DMS114 treated with DMSO at 0.1 percent for 48 hours (cell line): Measurements from ENCODE around the gene SEZ6L2.
"Not testable (repeated sequence)": the region's sequence is repeated elsewhere in the genome, so short reads cannot be mapped to it uniquely, and the experiment has no call there.

ENCODE experiments used
- DNase-seq: peaks from one replicate; lab custom pipeline; 2025; ENCODE audit not compliant: unreplicated experiment; lab: John Stamatoyannopoulos, UW

SEZ6L2 gene

GRCh38 chr16:29899516-29900101 is at the start of gene SEZ6L2:
Gene SEZ6L2, minus strand, starts transcription at chr16:29899550. Its CDS starts 531 bp downstream, at chr16:29899019.
- peak; percentile 93 for DNase-seq

- no peak for DNase-seq
These were observed 48.5 kb upstream of the SEZ6L2 start for GRCh38 chr16:29947897-29948296.

DNA sequence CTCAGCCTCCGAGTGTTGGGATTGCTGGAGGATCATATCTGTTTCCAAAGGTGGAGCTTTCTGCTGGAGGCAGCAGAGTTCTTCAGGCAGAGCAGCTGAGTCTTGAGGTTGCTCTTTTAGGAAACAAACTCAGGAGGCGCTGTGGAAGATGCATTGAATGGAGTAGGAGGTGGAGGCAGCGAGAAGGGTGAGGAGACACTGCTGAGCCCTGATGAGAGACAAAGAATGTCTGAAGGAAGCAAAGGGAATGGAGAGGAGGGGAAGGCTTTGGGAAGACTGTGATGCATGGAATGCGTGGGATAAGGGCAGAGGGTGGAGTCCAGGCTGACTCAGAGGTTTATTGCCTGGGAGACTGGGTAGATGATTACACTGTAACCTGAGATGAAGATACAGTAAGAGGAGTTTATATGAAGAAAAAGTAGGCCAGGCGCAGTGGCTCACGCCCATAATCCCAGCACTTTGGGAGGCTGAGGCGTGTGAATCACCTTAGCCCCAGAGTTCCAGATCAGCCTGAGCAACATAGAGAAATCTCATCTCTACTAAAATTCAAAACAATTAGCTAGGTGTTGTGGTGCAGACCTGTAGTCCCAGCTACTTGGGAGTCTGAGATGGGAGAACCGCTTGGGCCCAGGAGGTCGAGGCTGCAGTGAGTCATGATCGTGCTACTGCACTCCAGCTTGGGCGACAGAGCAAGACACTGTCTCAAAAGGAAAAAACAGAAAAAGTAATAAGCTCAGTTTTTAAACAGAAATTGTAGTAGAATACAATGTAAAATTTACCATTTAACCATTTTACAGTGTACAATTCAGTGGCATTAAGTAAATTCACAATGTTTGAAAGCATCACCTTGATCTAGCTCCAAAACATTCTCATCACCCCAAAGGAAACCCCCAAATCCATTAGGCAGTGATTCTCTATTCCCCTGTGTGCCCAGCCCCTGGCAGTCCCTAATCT is 44.8 kb upstream of the SEZ6L2 start:
- DNase-seq: no peak

DNA sequence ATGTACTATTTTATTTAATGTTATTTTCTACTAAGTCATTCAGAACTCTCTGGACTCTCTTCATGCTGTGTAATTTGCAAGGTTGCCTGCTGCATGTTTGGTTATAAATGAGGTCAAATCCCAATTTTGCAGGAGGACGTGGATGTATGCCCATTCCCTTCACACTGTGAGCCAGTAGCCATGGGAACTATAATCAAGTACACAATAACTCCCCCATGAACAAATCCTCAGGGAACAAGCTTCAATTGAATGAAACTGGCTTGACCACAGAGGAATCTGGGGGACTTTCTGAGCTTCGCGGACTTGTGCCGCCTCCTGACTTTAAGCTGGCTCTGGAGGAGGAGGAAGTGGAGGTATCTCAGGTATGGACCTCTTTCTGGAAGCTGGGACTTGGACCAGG is 41.3 kb upstream of the SEZ6L2 start:
- DNase-seq: no peak

DNA sequence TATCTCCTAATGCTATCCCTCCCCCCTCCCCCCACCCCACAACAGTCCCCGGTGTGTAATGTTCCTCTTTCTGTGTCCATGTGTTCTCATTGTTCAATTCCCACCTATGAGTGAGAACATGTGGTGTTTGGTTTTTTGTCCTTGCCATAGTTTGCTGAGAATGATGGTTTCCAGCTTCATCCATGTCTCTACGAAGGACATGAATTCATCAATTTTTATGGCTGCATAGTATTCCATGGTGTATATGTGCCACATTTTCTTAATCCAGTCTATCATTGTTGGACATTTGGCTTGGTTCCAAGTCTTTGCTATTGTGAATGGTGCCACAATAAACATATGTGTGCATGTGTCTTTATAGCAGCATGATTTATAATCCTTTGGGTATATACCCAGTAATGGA is 32.4 kb upstream of the SEZ6L2 start:
- not testable (repeated sequence) for DNase-seq

GRCh38 chr16:29927070-29927905 is 27.9 kb upstream of the SEZ6L2 start:
- no peak for DNase-seq

- no peak for DNase-seq
These were observed 27.3 kb upstream of the SEZ6L2 start for GRCh38 chr16:29926711-29927052.

- peak; percentile 64 for DNase-seq
These were observed 26.7 kb upstream of the SEZ6L2 start, which contains the start of gene KCTD13 for GRCh38 chr16:29925781-29926710. Gene KCTD13, minus strand, starts transcription at chr16:29926226. Its CDS starts 193 bp downstream, at chr16:29926033.

GRCh38 chr16:29925105-29925756 is 25.9 kb upstream of the SEZ6L2 start:
- DNase-seq: no peak

- no peak for DNase-seq
These were observed 23.7 kb upstream of the SEZ6L2 start for GRCh38 chr16:29922986-29923501.

GRCh38 chr16:29922326-29922725 is 23.0 kb upstream of the SEZ6L2 start:
- no peak for DNase-seq

- DNase-seq: no peak
These were observed 21.7 kb upstream of the SEZ6L2 start for GRCh38 chr16:29921034-29921385.

DNA sequence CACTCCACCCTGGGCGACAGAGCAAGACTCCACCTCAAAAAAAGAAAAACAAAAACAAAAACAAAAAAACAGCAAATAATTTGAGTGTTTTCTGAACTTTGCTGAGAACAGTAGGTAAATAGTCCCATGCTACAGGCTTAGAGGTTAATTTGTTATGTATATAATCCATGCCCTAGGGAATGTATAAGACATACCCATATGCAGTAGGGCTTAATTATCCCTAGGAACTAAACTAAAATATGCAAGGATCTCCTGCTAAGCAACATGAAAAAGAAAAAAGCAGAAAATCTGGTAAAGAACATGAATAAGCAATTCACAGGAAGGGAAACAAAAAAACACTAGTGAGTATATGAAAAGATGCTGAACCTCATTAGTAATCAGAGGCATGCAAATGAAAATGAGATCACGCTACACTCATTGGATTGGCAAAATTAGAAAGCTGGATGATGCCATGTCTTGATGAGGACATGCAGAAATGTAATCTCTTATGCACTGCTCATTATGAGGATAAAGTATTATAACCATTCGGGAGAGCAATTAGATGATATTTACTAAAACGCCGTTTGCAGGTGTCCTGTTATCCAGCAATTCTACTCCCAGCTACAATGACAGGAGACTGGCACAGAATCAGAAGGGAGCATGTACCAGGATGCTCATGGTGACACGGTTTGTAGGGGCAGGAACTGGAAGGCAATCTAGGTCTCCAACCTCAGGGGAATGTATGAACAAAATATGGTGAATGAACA is 21.1 kb upstream of the SEZ6L2 start:
- no peak for DNase-seq

DNA sequence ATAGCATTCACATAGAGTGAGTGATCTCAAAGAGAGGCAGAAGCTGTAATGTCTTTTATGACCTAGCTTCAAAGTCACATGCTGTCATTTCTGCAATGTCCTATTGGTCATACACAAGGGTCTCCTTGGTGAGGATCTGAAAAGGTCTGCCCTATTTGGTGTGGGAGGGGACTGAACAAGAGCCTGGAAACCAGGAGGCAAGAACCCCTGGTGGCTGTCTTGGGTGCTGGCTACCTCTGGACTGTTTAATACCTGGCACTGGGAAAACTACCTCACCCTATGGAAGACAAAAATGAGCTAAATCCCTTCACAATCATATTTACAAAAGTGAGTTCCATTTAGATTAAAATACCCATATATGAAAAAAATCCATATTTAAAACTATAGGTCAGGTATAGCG is 17.6 kb upstream of the SEZ6L2 start:
- no peak for DNase-seq

DNA sequence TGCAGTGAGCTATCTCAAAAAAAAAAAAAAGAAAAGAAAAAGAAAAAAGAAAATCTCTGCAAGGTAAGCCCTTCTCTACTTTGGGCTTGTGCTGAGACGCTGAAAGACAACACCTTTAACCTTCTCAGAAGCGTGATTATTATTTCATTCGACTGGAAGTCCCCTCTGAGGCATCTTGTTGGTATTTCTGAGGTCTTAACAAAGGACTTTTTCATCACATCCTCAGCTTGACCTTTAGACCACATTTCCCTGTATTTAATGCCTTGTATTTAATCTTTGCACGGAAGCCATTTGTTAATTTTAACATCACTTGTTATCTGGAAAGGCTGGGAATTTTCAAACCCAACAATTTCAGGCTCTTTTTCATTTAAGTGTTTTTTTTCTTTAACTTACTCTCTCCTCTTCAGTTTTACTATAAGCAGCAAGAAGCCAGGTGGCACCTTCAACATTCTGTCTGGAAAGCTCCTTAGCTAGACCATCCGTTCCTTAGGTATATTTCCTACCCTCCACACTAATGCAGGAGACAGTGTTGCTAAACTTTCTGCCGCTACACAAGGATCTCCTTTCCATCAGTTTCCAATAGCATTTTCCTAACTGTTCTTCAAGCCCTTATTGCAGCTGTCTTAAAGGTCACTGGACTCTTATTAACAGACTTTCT is 16.4 kb upstream of the SEZ6L2 start:
- DNase-seq: no peak

DNA sequence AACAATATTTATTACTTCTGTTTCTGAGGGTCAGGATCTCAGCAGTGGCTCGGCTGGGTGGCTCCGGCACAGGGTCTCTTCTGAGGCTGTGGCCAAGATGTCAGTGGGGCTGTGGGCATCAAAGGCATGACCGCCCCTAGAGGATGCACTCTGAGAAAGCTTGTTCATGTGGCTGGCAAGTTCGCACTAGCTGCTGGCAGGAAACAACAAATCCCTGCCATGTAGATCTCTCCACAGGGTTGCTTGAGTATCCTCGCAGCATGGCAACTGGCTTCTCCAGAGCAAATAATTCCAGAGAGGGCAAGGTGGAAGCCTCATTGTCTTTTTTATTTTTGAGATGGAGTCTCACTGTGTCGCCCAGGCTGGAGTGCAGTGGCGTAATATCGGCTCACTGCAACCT is 14.2 kb upstream of the SEZ6L2 start:
- no peak for DNase-seq

- no peak for DNase-seq
These were observed 12.7 kb upstream of the SEZ6L2 start for GRCh38 chr16:29912087-29912486.

- no peak for DNase-seq
These were observed 12.3 kb upstream of the SEZ6L2 start for GRCh38 chr16:29911676-29912010.
